Activated CD4-positive, alpha-beta memory T cell treated with anti-CD3 and anti-CD28 coated beads, Interleukin-2, amount 10 ng/mL, durations not matched to agents 7 days and 5 days (primary cell): ENCODE results near the gene PTPN12. TPM values are rescaled to one million over a fixed set of nuclear protein-coding genes. Genes with fewer than 3 reads are reported as not detected.
"Not testable (repeated sequence)": the region's sequence is repeated elsewhere in the genome, so short reads cannot be mapped to it uniquely, and the experiment has no call there.

Source experiments
- CTCF ChIA-PET: fragments of 350-600 bp; sonication (Branson Sonifier 250); formaldehyde crosslinking; loops from one replicate; lab custom pipeline; 2021; ENCODE audit warnings: antibody characterized with exemption, inconsistent platforms; lab: Charles Lee
- POLR2A ChIA-PET: fragments of 350-600 bp; sonication (Branson Sonifier 250); formaldehyde crosslinking; loops from one replicate; lab custom pipeline; 2021; ENCODE audit warnings: antibody characterized with exemption; lab: Charles Lee
- DNase-seq: peaks from one replicate; pipeline ENCODE4 v3.0.0-alpha.2; 2020
- H3K27ac Mint-ChIP-seq: one replicate; pipeline ENCODE4 v1.8.0; 2021; ENCODE audit warnings: mild to moderate bottlenecking, mixed read lengths
- H3K27me3 Mint-ChIP-seq: one replicate; pipeline ENCODE4 v1.8.0; 2021; ENCODE audit warnings: mixed read lengths
- H3K36me3 Mint-ChIP-seq: one replicate; pipeline ENCODE4 v1.8.0; 2021; ENCODE audit warnings: low read depth, mixed read lengths
- H3K4me1 Mint-ChIP-seq: one replicate; pipeline ENCODE4 v1.8.0; 2021; ENCODE audit warnings: mixed read lengths
- H3K4me3 Mint-ChIP-seq: one replicate; pipeline ENCODE4 v1.8.0; 2021; ENCODE audit warnings: mild to moderate bottlenecking, mixed read lengths
- H3K9me3 Mint-ChIP-seq: one replicate; pipeline ENCODE4 v1.8.0; 2021; ENCODE audit warnings: mixed read lengths
- total RNA-seq, 2 experiments: library from RNA; stranded (reverse); gene quantifications; one replicate each; pipeline ENCODE4 v1.2.3, GENCODE V29; 2021

Gene PTPN12
- 10 to 100 TPM; 21.4 to 22.0 TPM for total RNA-seq

DNA sequence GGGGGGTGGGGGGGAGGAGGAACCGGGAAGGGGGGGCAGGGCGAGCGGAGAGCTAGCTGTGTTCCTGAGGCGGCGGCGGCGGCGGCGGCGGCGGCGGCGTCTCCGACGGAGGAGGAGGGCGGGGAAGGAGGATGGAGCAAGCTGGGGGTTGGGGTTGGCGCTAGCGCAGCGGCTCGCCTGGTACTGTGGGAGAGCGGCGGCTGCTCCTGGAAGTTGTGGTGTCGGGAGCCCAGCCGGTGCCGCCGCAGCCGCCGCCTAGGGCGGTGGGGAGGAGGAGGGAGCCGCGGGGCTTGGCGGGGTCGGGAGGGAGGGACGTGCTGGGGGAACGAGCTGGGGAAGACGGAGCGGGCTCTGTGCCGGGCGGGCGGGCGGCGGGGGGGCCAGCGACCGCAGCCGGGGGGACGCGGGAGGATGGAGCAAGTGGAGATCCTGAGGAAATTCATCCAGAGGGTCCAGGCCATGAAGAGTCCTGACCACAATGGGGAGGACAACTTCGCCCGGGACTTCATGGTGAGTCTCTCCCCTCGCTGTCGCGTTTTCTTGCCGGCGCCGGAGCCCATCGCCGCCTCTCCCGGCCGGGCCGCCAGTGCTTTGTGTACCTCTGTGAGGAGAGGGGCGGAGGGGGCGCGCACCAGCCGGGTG is at the start of gene PTPN12:
Gene PTPN12, plus strand, starts transcription at position 160 of the 642 bp plus-strand sequence. Its CDS starts 252 bp downstream, at position 412.
- no peaks in the 10 kb centered on the region for H3K36me3 Mint-ChIP-seq
- peak within 1 kb of the TSS; percentile 84 for H3K27ac Mint-ChIP-seq
- H3K9me3 Mint-ChIP-seq = no peaks in the 10 kb centered on the region
- peaks cover 16% of the 10 kb centered on the region for H3K4me1 Mint-ChIP-seq
- ChIA-PET POLR2A (interaction anchor here (1.1 to 1.8 kb wide), 2 partner anchors 20 to 185 kb away, joined by 3 to 6 read pairs; no protein-coding TSS in a partner anchor), CTCF (no interaction called here)
- H3K27me3 Mint-ChIP-seq = peaks cover 6% of the 10 kb centered on the region
- peak within 1 kb of the TSS; percentile 97 for H3K4me3 Mint-ChIP-seq
- DNase-seq = no peak

DNA sequence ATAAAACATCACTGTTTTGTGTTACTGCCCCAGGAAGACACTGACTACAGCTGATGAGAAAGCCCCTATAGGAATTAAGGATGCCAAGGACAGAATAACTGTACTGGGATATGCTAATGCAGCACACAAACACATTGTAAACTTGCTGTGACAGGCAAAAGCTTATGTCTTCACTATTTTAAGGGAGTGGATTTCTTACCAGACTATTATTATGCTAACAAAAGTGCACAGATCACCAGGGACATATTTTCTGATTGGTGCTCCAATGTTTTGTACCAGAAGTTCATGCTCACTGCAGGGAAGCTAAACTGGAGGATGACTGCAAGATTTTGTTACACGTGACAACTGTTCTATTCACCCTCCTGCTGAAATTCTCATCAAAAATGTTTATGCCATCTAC is 48.1 kb upstream of the PTPN12 start:
- Mint-ChIP-seq H3K4me1 (no peaks in the 10 kb centered on the region), H3K4me3 (no peak overlapping the region), H3K27ac (no peak overlapping the region), H3K36me3 (peaks cover 3% of the 10 kb centered on the region), H3K27me3 (peaks cover 23% of the 10 kb centered on the region), H3K9me3 (peaks cover 11% of the 10 kb centered on the region)
- no peak for DNase-seq
- CTCF ChIA-PET = no interaction called here
- POLR2A ChIA-PET = no interaction called here

DNA sequence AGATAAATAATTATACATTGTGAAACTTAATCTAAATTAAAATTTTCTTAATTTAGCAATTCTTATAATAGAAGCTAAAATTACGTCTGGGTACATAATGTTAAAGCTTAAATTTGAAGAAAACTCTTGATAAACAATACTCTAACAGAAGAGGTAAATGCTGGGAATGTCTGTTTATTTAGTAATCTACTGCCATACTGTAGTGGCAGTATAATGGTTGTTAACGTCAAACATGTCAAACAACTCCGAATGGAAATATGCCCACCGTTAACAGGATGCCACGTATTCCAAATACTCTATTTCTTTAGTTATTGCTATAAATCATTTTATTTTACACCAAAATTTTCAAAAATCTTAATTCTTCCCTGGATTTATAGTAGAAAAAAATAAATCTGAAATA is 40.0 kb upstream of the PTPN12 start:
- peaks cover 18% of the 10 kb centered on the region for H3K9me3 Mint-ChIP-seq
- H3K4me3 Mint-ChIP-seq = no peak overlapping the region
- H3K27ac Mint-ChIP-seq = no peak overlapping the region
- CTCF ChIA-PET = no interaction called here
- H3K4me1 Mint-ChIP-seq = no peaks in the 10 kb centered on the region
- H3K36me3 Mint-ChIP-seq = peaks cover 3% of the 10 kb centered on the region
- peaks cover 13% of the 10 kb centered on the region for H3K27me3 Mint-ChIP-seq
- no peak for DNase-seq
- POLR2A ChIA-PET = no interaction called here

DNA sequence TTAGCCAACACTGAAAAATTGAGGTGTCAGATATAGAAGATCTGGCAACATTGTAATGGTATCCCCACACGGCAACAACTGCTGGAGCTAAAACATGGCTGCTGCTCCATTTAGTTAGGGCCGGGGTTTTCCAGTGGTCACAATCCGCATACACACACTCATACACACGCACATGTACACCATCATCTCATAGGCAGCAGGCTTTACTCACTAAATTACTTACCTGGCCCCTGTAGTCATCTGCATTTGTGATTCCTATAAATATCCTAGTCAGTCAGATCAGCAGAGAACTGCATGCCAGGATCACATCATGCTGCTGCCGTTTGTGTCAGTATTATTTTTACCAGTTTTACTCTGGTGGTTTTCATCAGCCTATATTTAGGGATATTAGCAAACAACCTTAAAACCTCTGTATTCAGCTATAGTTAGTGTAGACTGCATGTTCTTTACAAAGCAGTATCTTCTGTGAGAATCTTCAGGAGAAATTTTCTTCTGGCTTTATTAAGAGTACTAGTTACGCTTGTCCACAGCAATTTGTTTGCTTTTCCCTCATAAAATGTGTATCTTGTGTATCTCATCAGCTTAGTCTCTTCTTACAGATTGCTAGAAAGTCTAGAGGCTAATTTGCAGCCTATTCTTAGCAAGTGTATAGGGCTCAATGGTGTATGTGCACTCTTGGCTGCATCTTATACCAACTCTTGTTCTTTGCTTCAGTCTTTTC is 38.3 kb upstream of the PTPN12 start:
- DNase-seq = no peak
- peaks cover 9% of the 10 kb centered on the region for H3K27me3 Mint-ChIP-seq
- H3K27ac Mint-ChIP-seq = no peak overlapping the region
- H3K4me1 Mint-ChIP-seq = no peaks in the 10 kb centered on the region
- peaks cover 9% of the 10 kb centered on the region for H3K9me3 Mint-ChIP-seq
- POLR2A ChIA-PET = no interaction called here
- no peaks in the 10 kb centered on the region for H3K36me3 Mint-ChIP-seq
- H3K4me3 Mint-ChIP-seq = no peak overlapping the region
- CTCF ChIA-PET = no interaction called here

DNA sequence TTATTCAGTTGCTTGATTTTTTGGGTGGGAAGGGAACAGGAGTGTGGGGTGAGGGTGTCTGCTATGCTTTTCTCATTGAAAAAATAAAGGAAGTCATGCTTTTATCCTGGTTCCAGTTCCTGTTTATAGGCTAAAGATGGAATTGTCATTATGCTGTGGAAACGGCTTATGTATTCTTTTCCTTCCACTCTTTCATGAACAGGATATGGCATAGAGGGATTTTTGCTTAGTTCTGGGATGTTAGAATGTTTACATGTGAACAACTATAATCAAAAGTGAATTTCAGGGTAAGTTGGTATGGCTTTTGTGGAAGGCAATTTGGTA is 35.9 kb upstream of the PTPN12 start:
- Mint-ChIP-seq H3K4me3 (no peak overlapping the region), H3K4me1 (no peaks in the 10 kb centered on the region), H3K27ac (no peak overlapping the region)

DNA sequence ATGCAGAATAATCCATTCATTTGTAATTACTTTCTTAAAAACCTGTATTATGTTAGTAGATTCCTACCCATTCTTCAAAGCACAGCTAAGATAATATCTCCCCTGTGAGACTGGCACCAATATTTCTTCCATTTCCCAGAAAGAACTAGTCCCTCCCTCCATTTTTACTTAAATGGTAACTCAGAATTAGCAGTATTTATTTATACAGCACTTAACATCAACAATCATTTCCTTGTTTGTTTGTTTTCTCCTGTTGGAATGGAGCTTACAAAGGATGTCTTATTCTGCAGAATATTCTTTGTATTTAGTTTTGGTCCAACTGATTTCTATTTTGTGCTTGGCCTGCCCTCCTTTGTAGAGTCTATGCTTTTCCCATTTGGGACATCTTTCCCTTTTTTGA is 32.1 kb upstream of the PTPN12 start:
- ChIA-PET POLR2A (no interaction called here), CTCF (no interaction called here)
- no peaks in the 10 kb centered on the region for H3K9me3 Mint-ChIP-seq
- no peak overlapping the region for H3K4me3 Mint-ChIP-seq
- peaks cover 1% of the 10 kb centered on the region for H3K27me3 Mint-ChIP-seq
- no peak overlapping the region for H3K27ac Mint-ChIP-seq
- DNase-seq = no peak
- H3K36me3 Mint-ChIP-seq = no peaks in the 10 kb centered on the region
- H3K4me1 Mint-ChIP-seq = no peaks in the 10 kb centered on the region

More for the DNA sequence above, 35.9 kb upstream of the PTPN12 start:
- Mint-ChIP-seq H3K36me3 (no peaks in the 10 kb centered on the region), H3K27me3 (peaks cover 6% of the 10 kb centered on the region), H3K9me3 (no peaks in the 10 kb centered on the region)
- no peak for DNase-seq
- ChIA-PET CTCF (no interaction called here), POLR2A (no interaction called here)

DNA sequence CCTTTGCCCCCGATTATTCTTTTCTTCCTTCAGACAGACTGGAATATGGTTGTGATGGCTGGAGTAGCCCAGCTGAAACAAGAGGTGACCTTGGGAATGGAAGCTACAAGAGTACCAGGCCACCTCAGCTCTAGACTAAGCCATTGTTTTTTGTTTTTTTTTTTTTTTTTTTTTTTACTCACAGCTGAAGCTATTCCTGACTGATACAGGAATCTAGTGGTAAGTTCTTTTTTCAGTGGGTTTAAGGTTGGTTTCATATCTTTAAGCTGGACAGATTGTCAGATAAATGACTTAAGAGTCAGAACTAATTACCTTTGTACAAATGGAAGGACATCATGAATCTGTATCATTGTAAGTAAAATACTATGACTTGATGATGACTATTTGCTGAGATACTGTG is 30.2 kb upstream of the PTPN12 start:
- H3K27ac Mint-ChIP-seq = no peak overlapping the region
- no peak for DNase-seq
- no peaks in the 10 kb centered on the region for H3K4me1 Mint-ChIP-seq
- peaks cover 1% of the 10 kb centered on the region for H3K27me3 Mint-ChIP-seq
- H3K36me3 Mint-ChIP-seq = no peaks in the 10 kb centered on the region
- CTCF ChIA-PET = no interaction called here
- POLR2A ChIA-PET = no interaction called here
- H3K9me3 Mint-ChIP-seq = no peaks in the 10 kb centered on the region
- no peak overlapping the region for H3K4me3 Mint-ChIP-seq

DNA sequence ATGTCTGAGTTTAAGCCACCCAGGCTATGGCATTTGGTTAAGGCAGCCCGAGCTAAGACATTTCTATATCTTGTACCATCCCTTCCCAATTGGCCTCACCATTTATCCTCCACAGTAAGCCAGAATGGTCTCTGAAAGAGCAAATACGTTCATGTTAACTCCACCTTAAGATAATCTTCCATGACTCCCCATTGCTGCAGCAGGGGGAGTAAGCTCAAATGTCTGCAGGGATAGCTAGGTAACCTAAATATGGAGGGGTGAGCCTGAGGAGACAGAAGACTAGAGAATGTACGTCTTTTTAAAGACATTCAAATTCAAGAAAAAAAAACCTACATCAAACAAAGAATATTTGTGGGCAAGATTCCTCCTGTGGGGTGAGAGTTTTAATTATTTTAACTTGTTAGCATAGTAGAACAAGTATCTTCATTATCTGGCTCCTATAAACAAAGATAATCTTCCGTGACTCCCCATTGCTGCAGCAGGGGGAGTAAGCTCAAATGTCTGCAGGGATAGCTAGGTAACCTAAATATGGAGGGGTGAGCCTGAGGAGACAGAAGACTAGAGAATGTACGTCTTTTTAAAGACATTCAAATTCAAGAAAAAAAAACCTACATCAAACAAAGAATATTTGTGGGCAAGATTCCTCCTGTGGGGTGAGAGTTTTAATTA is 24.0 kb upstream of the PTPN12 start:
- H3K4me3 Mint-ChIP-seq, POLR2A ChIA-PET, H3K27me3 Mint-ChIP-seq, DNase-seq, H3K4me1 Mint-ChIP-seq, H3K36me3 Mint-ChIP-seq, H3K9me3 Mint-ChIP-seq, H3K27ac Mint-ChIP-seq: not testable (repeated sequence)
- CTCF ChIA-PET = interaction anchor here (1.4 kb wide), 1 partner anchor 138 kb away, joined by 3 read pairs; no protein-coding TSS in a partner anchor

DNA sequence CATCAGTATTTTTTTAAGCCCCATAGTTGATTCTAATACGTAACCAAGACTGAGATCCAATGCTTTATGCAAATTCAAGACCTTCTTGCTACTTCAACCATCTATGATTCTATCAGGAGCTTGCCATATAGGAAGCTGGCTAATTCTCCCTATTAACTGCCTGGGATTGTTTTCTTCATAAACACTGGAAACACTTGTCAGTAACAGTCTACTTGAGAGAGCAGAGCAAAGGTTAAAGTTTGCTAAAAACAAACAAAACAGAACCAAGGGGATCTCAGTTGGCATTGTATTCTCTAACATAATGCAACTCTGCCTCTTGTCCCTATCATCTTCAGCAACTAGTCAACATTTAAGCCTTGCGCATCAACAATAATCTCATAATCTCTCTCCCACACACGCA is 21.0 kb upstream of the PTPN12 start:
- no peaks in the 10 kb centered on the region for H3K36me3 Mint-ChIP-seq
- H3K27me3 Mint-ChIP-seq = peaks cover 3% of the 10 kb centered on the region
- no peaks in the 10 kb centered on the region for H3K9me3 Mint-ChIP-seq
- H3K4me3 Mint-ChIP-seq = no peak overlapping the region
- no peaks in the 10 kb centered on the region for H3K4me1 Mint-ChIP-seq
- ChIA-PET POLR2A (no interaction called here), CTCF (no interaction called here)
- DNase-seq = no peak
- no peak overlapping the region for H3K27ac Mint-ChIP-seq

DNA sequence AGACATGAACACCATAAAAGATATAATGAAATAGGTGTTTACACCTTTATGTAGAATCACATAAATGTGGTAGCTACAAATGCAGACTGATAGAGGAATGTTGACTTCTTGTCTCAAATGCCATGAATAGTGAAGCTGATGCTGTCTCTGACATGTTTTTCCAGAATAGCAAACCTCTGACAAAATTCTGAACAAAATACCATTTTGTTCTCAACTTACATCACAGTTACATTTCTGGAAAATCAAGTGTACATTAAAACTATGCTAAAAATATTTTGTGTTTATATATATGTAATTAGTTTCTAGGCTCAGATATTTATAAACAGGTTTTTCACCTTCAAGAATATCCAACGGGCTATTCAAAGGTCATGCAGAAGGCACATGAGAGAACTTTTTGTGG is 16.8 kb upstream of the PTPN12 start:
- H3K4me3 Mint-ChIP-seq = no peak overlapping the region
- peaks cover 10% of the 10 kb centered on the region for H3K27me3 Mint-ChIP-seq
- H3K4me1 Mint-ChIP-seq = no peaks in the 10 kb centered on the region
- POLR2A ChIA-PET = no interaction called here
- no peak for DNase-seq
- H3K9me3 Mint-ChIP-seq = no peaks in the 10 kb centered on the region
- CTCF ChIA-PET = no interaction called here
- no peaks in the 10 kb centered on the region for H3K36me3 Mint-ChIP-seq
- H3K27ac Mint-ChIP-seq = no peak overlapping the region

DNA sequence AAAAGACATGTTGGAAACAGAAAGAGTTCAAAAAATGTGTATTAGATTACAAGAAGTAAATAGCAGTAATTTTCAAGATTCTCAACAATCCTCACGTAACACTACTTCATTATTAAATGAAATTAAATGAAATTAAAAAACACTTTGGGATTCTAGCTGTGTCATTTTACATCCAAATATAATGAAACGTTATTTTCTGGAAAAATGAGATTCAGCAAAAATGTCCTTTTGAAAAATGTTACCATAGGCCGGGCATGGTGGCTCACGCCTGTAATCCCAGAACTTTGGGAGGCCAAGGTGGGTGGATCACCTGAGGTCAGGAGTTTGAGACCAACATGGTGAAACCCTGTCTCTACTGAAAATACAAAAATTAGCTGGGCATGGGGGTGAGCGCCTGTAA is 15.6 kb upstream of the PTPN12 start:
- H3K36me3 Mint-ChIP-seq, H3K9me3 Mint-ChIP-seq, H3K27ac Mint-ChIP-seq, CTCF ChIA-PET, H3K27me3 Mint-ChIP-seq, H3K4me3 Mint-ChIP-seq, H3K4me1 Mint-ChIP-seq, POLR2A ChIA-PET, DNase-seq: not testable (repeated sequence)

DNA sequence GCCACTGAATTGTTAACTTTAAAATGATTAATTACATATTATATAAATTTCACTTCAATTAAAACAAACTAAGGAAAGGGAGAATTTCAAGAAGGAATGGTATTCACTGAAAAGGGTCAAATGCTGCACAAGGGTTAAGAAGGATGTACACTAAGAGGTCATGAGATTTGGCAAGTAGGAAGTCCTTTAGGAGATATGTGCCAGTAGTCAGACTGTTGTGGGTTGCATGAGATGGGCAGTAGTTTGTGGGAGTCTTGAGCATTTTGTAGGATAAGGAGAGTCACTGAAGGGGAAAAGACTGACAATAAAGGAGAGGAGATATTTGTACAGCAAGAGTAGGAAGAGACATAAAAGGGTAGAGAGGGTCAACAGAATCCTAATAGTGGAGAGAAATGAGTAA is 12.4 kb upstream of the PTPN12 start:
- ChIA-PET POLR2A (no interaction called here), CTCF (no interaction called here)
- H3K9me3 Mint-ChIP-seq = no peaks in the 10 kb centered on the region
- DNase-seq = no peak
- H3K4me3 Mint-ChIP-seq = no peak overlapping the region
- no peaks in the 10 kb centered on the region for H3K36me3 Mint-ChIP-seq
- no peak overlapping the region for H3K27ac Mint-ChIP-seq
- H3K27me3 Mint-ChIP-seq = peaks cover 7% of the 10 kb centered on the region
- no peaks in the 10 kb centered on the region for H3K4me1 Mint-ChIP-seq

DNA sequence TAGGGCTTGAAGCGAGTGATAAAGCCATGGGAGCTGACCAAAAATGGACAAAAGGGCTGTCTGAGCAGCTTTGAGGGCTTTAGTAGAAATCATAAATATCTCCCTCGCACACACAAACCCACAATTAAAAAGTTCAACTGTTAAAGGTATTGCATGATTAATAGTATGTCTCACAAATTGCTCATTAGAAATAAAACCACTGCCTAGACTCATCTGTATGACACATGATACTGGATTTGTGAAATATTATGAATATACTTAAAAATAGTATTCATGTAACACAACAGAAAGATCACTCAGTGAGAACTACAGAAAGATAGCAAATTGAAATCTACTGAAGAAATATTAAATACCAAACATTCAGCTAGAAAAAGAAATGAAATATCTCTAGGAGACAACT is 11.9 kb upstream of the PTPN12 start:
- ChIA-PET CTCF (no interaction called here), POLR2A (no interaction called here)
- Mint-ChIP-seq H3K4me1 (no peaks in the 10 kb centered on the region), H3K4me3 (no peak overlapping the region), H3K27ac (no peak overlapping the region), H3K9me3 (no peaks in the 10 kb centered on the region), H3K36me3 (no peaks in the 10 kb centered on the region), H3K27me3 (peaks cover 7% of the 10 kb centered on the region)
- no peak for DNase-seq
